SK-N-SH treated with all-trans-retinoic acid at 6 μM for 48 hours (cell line): ENCODE data around the gene COBL.

Experiments used
- ATAC-seq: fragments of 200-7000 bp; cut with Tn5 transposase; 3 replicates; pipeline ENCODE4 v1.9.1; 2020; ENCODE audit warnings: mild to moderate bottlenecking, moderate library complexity
- ARNTL ChIP-seq: fragments of 450-650 bp; formaldehyde crosslinking; IDR thresholded peaks from 2 replicates; pipeline ENCODE4 v1.5.0; 2020; ENCODE audit warnings: low read depth, mild to moderate bottlenecking, moderate library complexity, borderline replicate concordance
- CSDC2 ChIP-seq: fragments of 250-450 bp; sonication (Bioruptor Pico); IDR thresholded peaks from 2 replicates; pipeline ENCODE4 v1.5.0; 2020; ENCODE audit warnings: mild to moderate bottlenecking, moderate library complexity
- ESRRG ChIP-seq: fragments of 250-450 bp; sonication (Bioruptor Pico); IDR thresholded peaks from 2 replicates; pipeline ENCODE4 v1.6.1; 2021; ENCODE audit warnings: mild to moderate bottlenecking
- ISL1 ChIP-seq: fragments of 250-450 bp; sonication (Bioruptor Pico); IDR thresholded peaks from 2 replicates; pipeline ENCODE4 v2.1.2; 2022; ENCODE audit warnings: mild to moderate bottlenecking, moderate library complexity
- OSR1 ChIP-seq: fragments of 250-450 bp; sonication (Bioruptor Pico); IDR thresholded peaks from 2 replicates; pipeline ENCODE4 v1.8.0; 2022; ENCODE audit warnings: moderate library complexity, mild to moderate bottlenecking, inconsistent platforms
- PPARA ChIP-seq: fragments of 250-450 bp; sonication (Bioruptor Pico); IDR thresholded peaks from 2 replicates; pipeline ENCODE4 v1.5.0; 2020; ENCODE audit warnings: mild to moderate bottlenecking, borderline replicate concordance
- SNAI2 ChIP-seq: fragments of 250-450 bp; sonication (Bioruptor Pico); IDR thresholded peaks from 2 replicates; pipeline ENCODE4 v1.5.0; 2020; ENCODE audit warnings: mild to moderate bottlenecking, moderate library complexity
- TCF4 ChIP-seq: fragments of 250-450 bp; sonication (Bioruptor Pico); IDR thresholded peaks from 2 replicates; pipeline ENCODE4 v1.8.0; 2021; ENCODE audit warnings: mild to moderate bottlenecking, moderate library complexity, borderline replicate concordance
- TOX ChIP-seq: fragments of 250-450 bp; sonication (Bioruptor Pico); IDR thresholded peaks from 2 replicates; pipeline ENCODE4 v1.8.0; 2021; ENCODE audit warnings: mild to moderate bottlenecking, moderate library complexity, borderline replicate concordance
- ZC3H10 ChIP-seq: fragments of 250-450 bp; sonication (Bioruptor Pico); IDR thresholded peaks from 2 replicates; pipeline ENCODE4 v1.5.1; 2021; ENCODE audit warnings: mild to moderate bottlenecking, moderate library complexity
- ZFP3 ChIP-seq: fragments of 250-450 bp; sonication (Bioruptor Pico); IDR thresholded peaks from 2 replicates; pipeline ENCODE4 v1.5.0; 2020; ENCODE audit warnings: mild to moderate bottlenecking, moderate library complexity
- ZNF565 ChIP-seq: fragments of 450-650 bp; formaldehyde crosslinking; conservative IDR thresholded peaks from 2 replicates; pipeline ENCODE4 v1.5.0; 2020; ENCODE audit warnings: low read depth, mild to moderate bottlenecking, moderate library complexity
- ZNF8 ChIP-seq: fragments of 450-650 bp; formaldehyde crosslinking; IDR thresholded peaks from 2 replicates; pipeline ENCODE4 v1.5.0; 2020; ENCODE audit warnings: mild to moderate bottlenecking, moderate library complexity
- TF ChIP-seq, protein P1 (sequence below): fragments of 250-450 bp; sonication (Bioruptor Pico); IDR thresholded peaks from 2 replicates; pipeline ENCODE4 v1.8.0; 2020; ENCODE audit warnings: mild to moderate bottlenecking, moderate library complexity, borderline replicate concordance
- TF ChIP-seq, protein P2 (sequence below): fragments of 250-450 bp; sonication (Bioruptor Pico); IDR thresholded peaks from 2 replicates; pipeline ENCODE4 v1.5.1; 2020; ENCODE audit warnings: low read depth, mild to moderate bottlenecking, moderate library complexity
- TF ChIP-seq, protein P3 (sequence below): fragments of 250-450 bp; sonication (Bioruptor Pico); IDR thresholded peaks from 2 replicates; pipeline ENCODE4 v1.8.0; 2021; ENCODE audit warnings: low read depth, mild to moderate bottlenecking, moderate library complexity, borderline replicate concordance
- TF ChIP-seq, protein P4 (sequence below): fragments of 250-450 bp; sonication (Bioruptor Pico); IDR thresholded peaks from 2 replicates; pipeline ENCODE4 v1.5.1; 2021; ENCODE audit warnings: mild to moderate bottlenecking, moderate library complexity

Gene COBL

DNA sequence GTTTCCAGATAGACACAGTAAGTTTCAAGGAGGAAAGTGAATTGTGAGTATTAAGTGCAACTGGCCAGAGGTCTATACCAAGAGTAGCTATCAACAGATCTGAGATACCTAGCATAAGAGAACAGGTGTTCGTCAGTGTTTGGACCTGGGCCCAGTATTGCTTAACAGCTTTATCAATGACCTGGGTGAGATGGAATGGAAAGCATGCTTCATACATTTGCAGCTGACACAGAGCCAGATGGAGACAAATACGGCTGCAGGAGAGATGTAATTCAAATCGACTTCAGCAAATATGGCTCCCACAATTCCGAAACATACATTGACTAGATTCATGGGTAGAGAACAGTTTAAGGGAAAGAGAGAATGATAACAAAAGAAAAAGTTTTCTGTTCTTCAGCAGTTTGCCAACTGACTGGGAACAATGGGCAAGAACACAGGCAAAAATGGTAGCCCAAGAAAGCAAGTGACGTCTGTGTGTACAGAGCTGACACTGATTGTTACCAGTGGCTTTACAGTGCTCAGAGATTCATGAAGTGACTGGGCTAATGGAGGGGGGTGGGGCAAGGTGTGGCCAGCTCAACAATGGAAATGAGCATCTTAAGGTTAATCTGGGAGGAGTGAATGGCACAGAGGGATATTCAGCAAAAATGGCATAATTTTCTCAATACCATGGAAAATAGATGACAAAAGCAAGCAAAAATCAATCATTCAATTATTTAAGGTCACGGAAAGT is 28.0 kb upstream of the COBL start (continued):
- TF ChIP-seq CSDC2 (CRISPR knock-in tag) (no peak), TCF4 (CRISPR knock-in tag) (no peak), OSR1 (CRISPR knock-in tag) (no peak), ZNF565 (CRISPR knock-in tag) (no peak), ZFP3 (CRISPR knock-in tag) (no peak)
- TF ChIP-seq, protein P1, sequence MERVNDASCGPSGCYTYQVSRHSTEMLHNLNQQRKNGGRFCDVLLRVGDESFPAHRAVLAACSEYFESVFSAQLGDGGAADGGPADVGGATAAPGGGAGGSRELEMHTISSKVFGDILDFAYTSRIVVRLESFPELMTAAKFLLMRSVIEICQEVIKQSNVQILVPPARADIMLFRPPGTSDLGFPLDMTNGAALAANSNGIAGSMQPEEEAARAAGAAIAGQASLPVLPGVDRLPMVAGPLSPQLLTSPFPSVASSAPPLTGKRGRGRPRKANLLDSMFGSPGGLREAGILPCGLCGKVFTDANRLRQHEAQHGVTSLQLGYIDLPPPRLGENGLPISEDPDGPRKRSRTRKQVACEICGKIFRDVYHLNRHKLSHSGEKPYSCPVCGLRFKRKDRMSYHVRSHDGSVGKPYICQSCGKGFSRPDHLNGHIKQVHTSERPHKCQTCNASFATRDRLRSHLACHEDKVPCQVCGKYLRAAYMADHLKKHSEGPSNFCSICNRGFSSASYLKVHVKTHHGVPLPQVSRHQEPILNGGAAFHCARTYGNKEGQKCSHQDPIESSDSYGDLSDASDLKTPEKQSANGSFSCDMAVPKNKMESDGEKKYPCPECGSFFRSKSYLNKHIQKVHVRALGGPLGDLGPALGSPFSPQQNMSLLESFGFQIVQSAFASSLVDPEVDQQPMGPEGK (CRISPR knock-in tag) = no peak
- TF ChIP-seq, protein P2, sequence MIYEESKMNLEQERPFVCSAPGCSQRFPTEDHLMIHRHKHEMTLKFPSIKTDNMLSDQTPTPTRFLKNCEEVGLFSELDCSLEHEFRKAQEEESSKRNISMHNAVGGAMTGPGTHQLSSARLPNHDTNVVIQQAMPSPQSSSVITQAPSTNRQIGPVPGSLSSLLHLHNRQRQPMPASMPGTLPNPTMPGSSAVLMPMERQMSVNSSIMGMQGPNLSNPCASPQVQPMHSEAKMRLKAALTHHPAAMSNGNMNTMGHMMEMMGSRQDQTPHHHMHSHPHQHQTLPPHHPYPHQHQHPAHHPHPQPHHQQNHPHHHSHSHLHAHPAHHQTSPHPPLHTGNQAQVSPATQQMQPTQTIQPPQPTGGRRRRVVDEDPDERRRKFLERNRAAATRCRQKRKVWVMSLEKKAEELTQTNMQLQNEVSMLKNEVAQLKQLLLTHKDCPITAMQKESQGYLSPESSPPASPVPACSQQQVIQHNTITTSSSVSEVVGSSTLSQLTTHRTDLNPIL = no peak
- TF ChIP-seq, all 23 proteins: peak for 0

DNA sequence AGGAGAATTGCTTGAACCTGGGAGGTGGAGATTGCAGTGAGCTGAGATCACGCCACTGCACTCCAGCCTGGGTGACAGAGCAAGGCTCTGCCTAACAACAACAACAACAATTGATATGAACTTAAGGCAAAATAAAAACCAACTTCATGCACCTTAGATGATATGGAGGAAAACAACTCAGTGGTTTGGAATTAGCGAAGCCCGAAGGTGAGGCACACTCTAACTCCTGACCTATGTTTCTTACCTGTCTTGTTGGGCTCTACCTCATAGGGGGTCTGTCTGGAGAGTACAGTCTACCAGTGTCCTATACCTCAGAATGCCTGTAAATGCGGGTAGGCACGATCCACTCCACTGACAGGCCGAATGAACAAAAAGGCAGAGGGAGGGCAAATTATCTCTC is 24.3 kb upstream of the COBL start:
- TF ChIP-seq, protein P1 (CRISPR knock-in tag) = no peak
- TF ChIP-seq, protein P3, sequence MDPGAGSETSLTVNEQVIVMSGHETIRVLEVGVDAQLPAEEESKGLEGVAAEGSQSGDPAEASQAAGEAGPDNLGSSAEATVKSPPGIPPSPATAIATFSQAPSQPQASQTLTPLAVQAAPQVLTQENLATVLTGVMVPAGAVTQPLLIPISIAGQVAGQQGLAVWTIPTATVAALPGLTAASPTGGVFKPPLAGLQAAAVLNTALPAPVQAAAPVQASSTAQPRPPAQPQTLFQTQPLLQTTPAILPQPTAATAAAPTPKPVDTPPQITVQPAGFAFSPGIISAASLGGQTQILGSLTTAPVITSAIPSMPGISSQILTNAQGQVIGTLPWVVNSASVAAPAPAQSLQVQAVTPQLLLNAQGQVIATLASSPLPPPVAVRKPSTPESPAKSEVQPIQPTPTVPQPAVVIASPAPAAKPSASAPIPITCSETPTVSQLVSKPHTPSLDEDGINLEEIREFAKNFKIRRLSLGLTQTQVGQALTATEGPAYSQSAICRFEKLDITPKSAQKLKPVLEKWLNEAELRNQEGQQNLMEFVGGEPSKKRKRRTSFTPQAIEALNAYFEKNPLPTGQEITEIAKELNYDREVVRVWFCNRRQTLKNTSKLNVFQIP (CRISPR knock-in tag) = no peak
- TF ChIP-seq PPARA (CRISPR knock-in tag) = no peak
- no peak for TF ChIP-seq TCF4 (CRISPR knock-in tag)
- TF ChIP-seq ARNTL = no peak
- TF ChIP-seq, all 23 proteins: peak for 0
- no peak for ATAC-seq

DNA sequence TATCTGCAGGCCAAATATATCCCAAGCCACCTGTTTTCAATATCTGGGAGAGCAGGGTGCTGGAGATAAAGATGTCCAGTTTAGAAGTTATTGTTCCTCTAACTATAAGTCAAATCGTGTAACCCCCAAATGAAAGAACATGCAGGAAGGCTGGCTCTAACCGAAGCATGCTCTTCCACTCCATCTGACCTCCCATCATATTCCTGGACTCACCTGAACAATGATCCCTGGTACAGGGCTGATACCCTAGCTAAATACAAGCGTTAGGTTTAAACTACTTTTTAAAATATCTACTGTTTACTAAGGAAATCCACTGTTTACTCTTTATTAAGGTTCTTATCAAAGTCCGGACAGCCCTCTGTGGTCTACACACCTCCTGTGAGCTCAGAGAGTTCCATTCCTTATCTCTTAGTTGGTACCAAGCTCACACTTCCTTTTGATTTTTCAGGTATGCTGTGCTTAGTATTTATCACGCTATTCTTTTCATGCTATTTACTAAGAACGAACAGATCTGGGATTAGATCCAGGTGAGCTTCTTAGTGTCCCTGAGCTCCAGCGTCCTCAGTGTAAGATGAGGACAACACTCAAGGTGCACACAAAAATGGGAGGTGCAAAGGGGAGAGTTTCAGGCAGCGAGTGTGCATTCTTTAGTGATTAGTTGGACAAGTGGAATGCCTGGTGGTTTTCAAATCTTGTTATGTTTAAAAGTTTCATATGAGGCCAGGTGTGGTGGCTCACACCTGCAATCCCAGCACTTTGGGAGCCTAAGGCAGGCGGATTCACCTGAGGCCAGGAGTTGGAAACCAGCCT is 23.6 kb upstream of the COBL start:
- no peak for TF ChIP-seq ESRRG
- no peak for TF ChIP-seq TCF4 (CRISPR knock-in tag)
- TF ChIP-seq, protein P4, sequence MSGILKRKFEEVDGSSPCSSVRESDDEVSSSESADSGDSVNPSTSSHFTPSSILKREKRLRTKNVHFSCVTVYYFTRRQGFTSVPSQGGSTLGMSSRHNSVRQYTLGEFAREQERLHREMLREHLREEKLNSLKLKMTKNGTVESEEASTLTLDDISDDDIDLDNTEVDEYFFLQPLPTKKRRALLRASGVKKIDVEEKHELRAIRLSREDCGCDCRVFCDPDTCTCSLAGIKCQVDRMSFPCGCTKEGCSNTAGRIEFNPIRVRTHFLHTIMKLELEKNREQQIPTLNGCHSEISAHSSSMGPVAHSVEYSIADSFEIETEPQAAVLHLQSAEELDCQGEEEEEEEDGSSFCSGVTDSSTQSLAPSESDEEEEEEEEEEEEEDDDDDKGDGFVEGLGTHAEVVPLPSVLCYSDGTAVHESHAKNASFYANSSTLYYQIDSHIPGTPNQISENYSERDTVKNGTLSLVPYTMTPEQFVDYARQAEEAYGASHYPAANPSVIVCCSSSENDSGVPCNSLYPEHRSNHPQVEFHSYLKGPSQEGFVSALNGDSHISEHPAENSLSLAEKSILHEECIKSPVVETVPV (CRISPR knock-in tag) = no peak
- no peak for TF ChIP-seq ARNTL
- no peak for TF ChIP-seq ZFP3 (CRISPR knock-in tag)
- no peak for TF ChIP-seq TOX
- TF ChIP-seq ZC3H10 (CRISPR knock-in tag) = no peak
- ATAC-seq = no peak

DNA sequence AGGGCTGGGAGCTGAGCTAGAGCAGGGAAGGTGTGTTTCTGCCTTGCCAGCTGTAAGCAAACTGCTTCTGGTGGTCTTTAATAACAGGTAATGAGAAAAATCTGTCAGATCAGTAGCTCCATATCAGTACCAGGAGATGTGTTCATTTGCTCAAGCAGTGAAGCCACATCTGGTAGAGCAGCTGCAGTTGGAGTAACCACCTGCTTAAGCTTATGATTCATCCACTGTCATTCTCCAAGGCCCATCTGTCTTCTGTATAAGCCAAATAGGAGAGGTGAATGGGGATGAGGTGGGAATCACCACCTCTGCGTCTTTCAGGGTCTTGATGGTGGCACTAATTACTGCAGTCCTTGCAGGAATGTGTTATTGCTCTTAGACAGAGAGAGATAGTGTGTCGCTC is 18.4 kb upstream of the COBL start:
- TF ChIP-seq SNAI2 = no peak
- TF ChIP-seq, protein P1 (CRISPR knock-in tag) = no peak
- TF ChIP-seq ZFP3 (CRISPR knock-in tag) = no peak
- TF ChIP-seq ISL1 (CRISPR knock-in tag) = no peak
- no peak for TF ChIP-seq ESRRG
- TF ChIP-seq ZNF8 (CRISPR knock-in tag) = no peak
- ATAC-seq = no peak
